GM18507 (cell line): Measurements from ENCODE around the gene C1orf210.

ENCODE experiments used
- DNase-seq: peaks from one replicate; pipeline ENCODE4 v3.0.0; 2011; ENCODE audit warnings: low read depth; ENCODE audit not compliant: insufficient read length; ENCODE audit errors: extremely low spot score
- FAIRE-seq: peaks from 2 replicates; lab custom pipeline; 2011; peaks lifted over from hg19 to GRCh38; lab: Jason Lieb, UNC

Gene C1orf210

DNA sequence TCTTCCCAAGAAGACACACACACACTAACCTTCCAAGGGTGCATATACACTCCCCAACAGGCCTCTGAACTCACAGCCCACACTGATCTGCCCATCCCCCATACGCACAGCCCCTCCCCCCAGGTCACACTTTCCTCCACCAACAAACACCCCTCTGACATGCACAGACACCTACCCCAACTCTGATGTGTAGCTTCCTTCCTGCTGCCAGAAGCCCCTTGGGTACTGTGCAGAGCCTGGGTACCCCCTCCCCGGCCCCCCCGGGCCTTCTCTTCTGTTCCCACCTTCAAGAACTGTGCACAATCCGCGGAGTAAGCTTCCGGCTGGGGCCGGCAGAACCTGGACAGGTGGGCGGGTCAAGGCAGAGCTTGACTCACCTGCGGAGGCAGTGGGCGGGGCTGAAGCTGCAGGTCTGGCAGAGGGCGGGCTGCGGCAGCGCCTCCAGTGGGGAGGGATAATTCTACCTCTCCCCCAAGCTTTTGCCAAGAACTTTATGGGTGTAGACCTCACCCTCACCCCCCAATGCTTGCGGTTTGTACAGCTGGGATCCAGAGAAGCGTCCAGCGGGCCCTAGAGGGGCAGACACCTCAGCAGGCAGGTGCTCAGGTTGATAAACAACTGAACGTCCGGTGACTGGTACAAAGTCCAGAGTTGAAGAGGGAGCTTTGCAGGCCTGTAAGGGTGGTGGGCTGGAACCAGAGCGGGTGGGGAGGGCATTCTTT, at the start of gene C1orf210:
C1orf210 (minus strand) TSS at position 313 of the 722 bp plus-strand sequence. CDS start 2,311 bp downstream, outside the sequence.
- DNase-seq (no peak), FAIRE-seq (no peak)

- no peak for FAIRE-seq
- DNase-seq, result no peak
Measured at GRCh38 chr1:43334453-43335205, 49.2 kb upstream of the C1orf210 start.

DNA sequence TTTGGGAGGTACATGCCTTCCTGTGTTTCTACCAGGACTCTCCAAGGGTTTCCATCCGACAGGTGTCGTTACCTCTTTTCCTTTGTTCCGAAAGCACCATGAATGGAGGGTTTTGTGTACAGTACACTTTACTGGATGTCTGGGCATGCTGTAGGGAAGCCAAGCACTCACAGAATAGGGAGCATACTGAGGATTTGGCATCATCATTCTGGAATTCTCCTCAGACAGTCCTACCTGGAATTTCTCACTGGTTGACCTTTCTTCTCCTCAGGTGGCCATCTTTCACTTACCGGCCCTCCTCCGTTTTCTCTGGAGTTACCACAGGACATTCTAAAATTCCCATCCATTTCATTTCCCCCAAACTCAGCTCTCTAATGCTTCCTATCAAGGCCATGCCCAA, 46.3 kb upstream of the C1orf210 start:
- FAIRE-seq, result no peak
- DNase-seq, result no peak

- peak; percentile 68 for FAIRE-seq
- peak; percentile 25 for DNase-seq
Measured at GRCh38 chr1:43329995-43330751, 44.8 kb upstream of the C1orf210 start.

DNA sequence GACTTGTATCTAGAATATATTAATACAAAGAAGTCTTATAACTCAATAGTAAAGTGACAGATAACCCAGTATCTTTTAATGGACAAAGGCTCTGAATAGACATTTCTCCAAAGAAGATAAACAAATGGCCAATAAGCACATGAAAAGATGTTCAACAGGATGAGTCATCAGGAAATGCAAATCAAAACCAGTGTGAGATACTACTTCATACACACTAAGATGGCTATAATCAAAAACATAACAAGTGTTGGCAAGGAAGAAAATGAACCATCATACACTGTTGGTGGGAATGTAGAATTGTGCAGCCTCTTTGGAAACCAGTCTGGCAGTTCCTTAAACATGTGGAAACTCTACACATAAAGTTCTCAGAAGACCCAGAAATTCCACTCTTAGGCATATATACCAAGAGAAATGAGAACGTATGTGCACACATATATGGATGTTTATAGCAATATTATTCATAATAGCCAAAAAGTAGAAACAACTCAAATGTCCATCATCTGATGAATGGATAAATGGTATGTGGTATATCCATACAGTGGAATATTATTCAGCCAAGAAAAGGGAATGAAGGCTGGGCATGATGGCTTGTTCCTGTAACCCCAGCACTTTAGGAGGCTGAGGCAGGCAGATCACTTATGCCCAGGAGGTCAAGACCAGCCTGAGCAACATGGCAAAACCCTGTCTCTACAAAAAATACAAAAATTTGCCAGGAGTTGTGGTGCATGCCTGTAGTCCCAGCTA, 42.3 kb upstream of the C1orf210 start:
- no peak for DNase-seq

DNA sequence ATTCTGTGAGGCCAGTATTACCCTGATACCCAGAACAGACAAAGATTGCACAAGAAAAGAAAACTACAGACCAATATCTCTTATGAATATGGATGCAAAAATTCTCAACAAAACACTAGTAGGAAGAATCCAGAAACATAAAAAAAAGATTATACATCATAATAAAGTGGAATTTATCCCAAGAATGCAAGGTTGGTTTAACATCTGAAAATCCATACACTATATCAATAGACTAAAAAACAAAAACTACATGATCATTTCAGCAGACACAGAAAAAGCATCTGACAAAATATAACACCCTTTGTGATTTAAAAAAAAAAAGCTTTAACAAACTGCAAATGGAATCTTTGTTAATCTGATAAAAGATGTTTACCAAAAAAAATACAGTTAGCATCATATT, 40.0 kb upstream of the C1orf210 start:
- no peak for DNase-seq
- FAIRE-seq, result no peak

More for the DNA sequence above, 42.3 kb upstream of the C1orf210 start:
- no peak for FAIRE-seq

DNA sequence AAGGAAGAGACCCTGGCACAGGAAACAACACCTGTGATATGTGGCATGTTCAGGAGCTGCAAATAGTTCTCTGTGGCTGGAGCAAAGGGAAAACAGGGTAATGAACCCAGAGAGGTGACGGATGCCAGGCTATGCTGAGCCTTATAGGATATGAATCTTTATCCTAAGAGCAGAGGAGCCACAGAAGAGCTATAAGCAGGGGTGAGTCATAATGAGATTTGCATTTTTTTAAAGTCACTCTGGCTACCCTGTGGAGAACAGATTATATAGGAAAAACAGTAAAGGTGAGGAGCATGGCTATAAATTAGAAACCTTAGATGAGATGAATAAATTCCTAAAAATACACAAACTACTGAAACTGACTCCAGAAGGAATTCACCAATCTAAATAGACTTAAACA, 39.4 kb upstream of the C1orf210 start:
- DNase-seq, result no peak
- FAIRE-seq, result no peak

GRCh38 chr1:43322506-43322905, 37.1 kb upstream of the C1orf210 start:
- FAIRE-seq (no peak), DNase-seq (no peak)

DNA sequence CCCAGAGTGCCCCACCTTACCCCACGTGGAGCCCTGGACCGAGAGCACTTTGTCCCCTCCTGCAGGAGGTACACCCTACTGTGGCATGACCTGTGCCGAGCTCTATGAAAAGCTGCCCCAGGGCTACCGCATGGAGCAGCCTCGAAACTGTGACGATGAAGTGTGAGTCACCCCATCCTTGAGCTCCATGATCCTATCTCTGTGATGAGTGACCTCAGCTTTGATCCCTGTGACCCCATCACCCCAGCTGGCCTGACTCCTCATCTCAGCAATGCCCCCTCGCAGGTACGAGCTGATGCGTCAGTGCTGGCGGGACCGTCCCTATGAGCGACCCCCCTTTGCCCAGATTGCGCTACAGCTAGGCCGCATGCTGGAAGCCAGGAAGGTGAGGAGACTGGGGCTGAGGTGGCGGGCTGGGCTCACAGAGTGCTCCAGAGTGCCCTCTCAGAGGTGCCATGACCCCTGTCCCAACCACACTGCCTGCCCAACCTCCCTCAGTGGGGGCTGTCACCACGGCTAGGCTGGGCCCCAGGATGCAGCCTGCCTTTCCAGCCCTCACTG, 36.0 kb upstream of the C1orf210 start:
- no peak for FAIRE-seq

DNA sequence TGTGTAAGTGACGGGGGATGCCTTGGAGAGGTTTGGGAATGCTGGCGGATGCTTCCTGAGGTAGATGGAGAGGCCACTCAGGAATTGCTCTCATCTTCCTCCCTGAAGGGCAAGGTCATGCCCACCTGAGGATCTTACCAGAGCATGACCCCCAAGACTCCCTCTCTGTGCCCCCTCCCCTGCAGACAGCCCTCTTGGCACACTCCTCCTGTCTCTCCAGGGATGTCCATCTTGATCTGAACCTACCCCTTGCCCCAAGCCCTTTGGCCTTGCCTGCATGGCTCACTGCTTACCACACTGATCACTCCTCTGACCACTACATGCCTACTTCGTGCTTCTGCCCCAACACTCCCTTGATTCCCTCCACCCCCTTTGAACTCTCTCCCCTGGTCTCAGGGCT, 34.4 kb upstream of the C1orf210 start:
- FAIRE-seq, result no peak

More for the DNA sequence above, 36.0 kb upstream of the C1orf210 start:
- DNase-seq, result no peak

GRCh38 chr1:43319288-43319687, 33.9 kb upstream of the C1orf210 start:
- FAIRE-seq (no peak), DNase-seq (no peak)

More for the DNA sequence above, 34.4 kb upstream of the C1orf210 start:
- no peak for DNase-seq

DNA sequence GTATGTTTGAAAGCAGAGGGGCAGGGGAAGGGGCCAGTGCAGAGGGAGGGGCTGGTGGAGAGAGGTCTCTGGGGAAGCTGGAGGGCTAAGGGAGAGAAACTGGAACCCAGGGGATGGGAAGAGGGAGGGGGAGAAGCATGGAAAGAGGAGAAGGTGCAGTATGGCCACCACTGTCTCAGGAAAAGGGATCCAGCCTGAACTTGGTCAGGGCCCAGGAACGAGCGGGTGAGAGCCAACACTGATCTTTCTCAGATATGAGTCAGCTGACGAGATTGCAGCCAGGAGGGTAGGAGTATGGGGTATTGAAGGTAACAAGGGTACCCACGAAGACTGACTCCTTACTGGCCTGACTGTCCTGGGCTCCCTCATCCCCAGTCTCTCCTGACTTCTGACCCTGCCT, 33.5 kb upstream of the C1orf210 start:
- DNase-seq, result no peak
- no peak for FAIRE-seq

- FAIRE-seq (no peak), DNase-seq (no peak)
Measured at GRCh38 chr1:43317817-43318471, 32.6 kb upstream of the C1orf210 start.

DNA sequence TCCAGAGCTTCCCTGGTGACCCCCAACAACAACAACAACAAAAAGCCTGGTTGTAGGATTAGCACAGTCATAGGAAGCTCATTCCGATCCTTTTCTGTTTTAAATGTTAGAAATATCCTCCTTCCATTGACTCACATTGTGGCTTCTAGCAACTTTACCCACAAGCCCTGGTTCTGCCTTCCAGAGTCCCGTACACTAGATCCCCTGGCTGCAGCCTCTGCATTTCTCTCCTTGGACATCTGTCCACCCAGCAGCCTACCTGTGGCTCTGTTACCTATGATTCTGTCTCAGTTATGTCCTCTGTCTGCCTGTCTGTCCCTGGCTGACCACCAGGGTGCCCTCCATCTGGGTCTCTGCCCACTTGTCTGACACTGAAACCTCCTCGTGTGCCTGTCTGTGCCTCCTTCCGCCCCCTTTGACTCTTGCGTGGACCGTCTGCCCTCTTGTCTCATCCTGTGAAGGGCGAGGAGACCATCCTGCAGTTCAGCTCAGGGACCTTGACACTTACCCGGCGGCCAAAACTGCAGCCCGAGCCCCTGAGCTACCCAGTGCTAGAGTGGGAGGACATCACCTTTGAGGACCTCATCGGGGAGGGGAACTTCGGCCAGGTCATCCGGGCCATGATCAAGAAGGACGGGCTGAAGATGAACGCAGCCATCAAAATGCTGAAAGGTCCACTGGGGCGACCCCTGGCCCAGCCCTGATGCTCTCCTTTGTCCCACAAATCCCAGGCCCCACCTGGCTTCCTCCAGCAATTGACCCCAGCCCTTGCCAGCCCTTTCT, 31.5 kb upstream of the C1orf210 start:
- FAIRE-seq (no peak), DNase-seq (no peak)

DNA sequence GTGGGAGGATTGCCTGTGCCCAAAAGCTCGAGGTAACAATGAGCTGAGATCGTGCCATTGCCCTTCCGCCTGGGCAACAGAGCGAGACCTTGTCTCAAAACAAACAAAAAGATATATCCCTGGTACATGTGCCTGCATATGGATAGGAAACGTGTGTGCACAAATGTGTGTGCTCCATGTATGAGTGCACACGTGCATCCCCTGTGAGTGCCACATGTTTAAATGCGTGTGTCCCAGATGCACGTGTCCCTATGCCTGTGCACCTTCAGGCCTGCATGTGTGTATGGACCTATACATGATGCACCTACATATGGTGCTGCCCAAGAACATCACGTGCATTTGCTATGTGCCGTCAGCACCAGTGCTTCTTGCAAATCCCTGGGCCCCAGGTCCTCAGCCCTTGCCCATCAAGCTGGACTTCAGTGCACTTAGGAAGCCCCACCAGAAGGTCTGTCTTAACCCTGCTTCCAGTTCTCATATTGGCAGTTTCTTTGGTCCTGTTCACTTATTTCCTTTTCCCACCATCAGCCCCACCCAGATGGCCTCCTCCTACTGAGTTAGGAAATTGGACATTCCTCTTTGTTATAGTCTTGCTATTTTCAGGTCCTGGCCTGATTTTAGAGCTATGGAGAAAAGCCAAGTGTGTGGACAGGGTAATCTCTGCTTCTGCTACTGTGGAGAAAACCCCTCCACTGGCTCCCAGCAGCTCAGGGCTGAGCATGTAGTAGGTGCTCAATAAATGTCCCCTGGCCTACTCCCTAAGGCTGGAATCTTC, 30.8 kb upstream of the C1orf210 start:
- no peak for DNase-seq

GRCh38 chr1:43315481-43315880, 30.1 kb upstream of the C1orf210 start:
- DNase-seq (no peak), FAIRE-seq (no peak)

More for the DNA sequence above, 30.8 kb upstream of the C1orf210 start:
- FAIRE-seq, result no peak

DNA sequence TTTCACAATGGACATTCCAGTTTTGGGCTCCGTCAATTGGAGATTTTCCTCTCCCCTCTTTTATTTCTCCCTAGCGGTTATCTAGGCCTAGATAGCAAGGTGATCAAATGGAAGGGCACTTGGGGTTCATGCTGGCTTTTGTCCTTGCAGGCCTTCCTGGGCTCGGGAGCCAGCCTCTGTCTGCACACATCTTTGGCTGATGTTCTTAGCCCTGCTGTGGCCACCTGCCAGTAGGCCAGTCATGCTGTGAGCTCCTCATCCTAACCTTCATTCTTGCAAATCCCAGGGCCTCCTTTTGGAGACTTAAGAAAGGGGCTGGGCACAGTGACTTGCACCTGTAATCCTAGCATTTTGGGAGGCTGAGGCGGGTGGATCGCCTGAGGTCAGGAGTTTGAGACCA, 28.9 kb upstream of the C1orf210 start:
- FAIRE-seq (no peak), DNase-seq (no peak)
